ENCODE data around the gene TSR3.

The TSR3 gene

GRCh38 chr16:1350691-1351090 is 987 bp downstream of the TSR3 start:
- no peak for TF ChIP-seq CTCF (IDR thresholded peaks at IDR 0.05; ENCODE audit: borderline replicate concordance, insufficient read depth, low read depth, low read length)
- H3K4me3 ChIP-seq (ENCODE audit: low read depth, low read length), result peak overlapping the region; percentile 99

- no peak overlapping the region for H3K4me3 ChIP-seq (ENCODE audit: low read depth, low read length)
- no peak for TF ChIP-seq CTCF (IDR thresholded peaks at IDR 0.05; ENCODE audit: borderline replicate concordance, insufficient read depth, low read depth, low read length)
Measured at GRCh38 chr16:1349951-1350350, 1.7 kb downstream of the TSR3 start.

- TF ChIP-seq CTCF (IDR thresholded peaks at IDR 0.05; ENCODE audit: borderline replicate concordance, insufficient read depth, low read depth, low read length), result no peak
- no peak overlapping the region for H3K4me3 ChIP-seq (ENCODE audit: low read depth, low read length)
Measured at GRCh38 chr16:1349351-1349750, 2.3 kb downstream of the TSR3 start.

GRCh38 chr16:1348926-1349325 is 2.8 kb downstream of the TSR3 start:
- no peak overlapping the region for H3K4me3 ChIP-seq (ENCODE audit: low read depth, low read length)
- TF ChIP-seq CTCF (IDR thresholded peaks at IDR 0.05; ENCODE audit: borderline replicate concordance, insufficient read depth, low read depth, low read length), result no peak

GRCh38 chr16:1348441-1348840 is 3.2 kb downstream of the TSR3 start:
- no peak overlapping the region for H3K4me3 ChIP-seq (ENCODE audit: low read depth, low read length)
- TF ChIP-seq CTCF (IDR thresholded peaks at IDR 0.05; ENCODE audit: borderline replicate concordance, insufficient read depth, low read depth, low read length), result no peak

- H3K4me3 ChIP-seq (ENCODE audit: low read depth, low read length), result no peak overlapping the region
- no peak for TF ChIP-seq CTCF (IDR thresholded peaks at IDR 0.05; ENCODE audit: borderline replicate concordance, insufficient read depth, low read depth, low read length)
Measured at GRCh38 chr16:1347962-1348361, 3.7 kb downstream of the TSR3 start.

- no peak overlapping the region for H3K4me3 ChIP-seq (ENCODE audit: low read depth, low read length)
- no peak for TF ChIP-seq CTCF (IDR thresholded peaks at IDR 0.05; ENCODE audit: borderline replicate concordance, insufficient read depth, low read depth, low read length)
Measured at GRCh38 chr16:1347286-1347855, 4.3 kb downstream of the TSR3 start.
